Peyer's patch (tissue), 4 donors: ENCODE results near the gene GZF1.

Experiments
- POLR2A ChIP-seq, 2 donors: fragments of 450-650 bp; IDR thresholded peaks; one replicate each; pipeline ENCODE4 v1.5.1; 2017; ENCODE audit warnings: antibody characterized with exemption in 2 of 2, mild to moderate bottlenecking in 2 of 2, moderate library complexity in 2 of 2
- TF ChIP-seq, protein P1 (sequence below), 6 experiments: fragments of 450-650 bp in 4 of 6; fragments of 200-600 bp in 2 of 6; sonication (generic) in 1 of 6; IDR thresholded peaks; one replicate each; pipeline ENCODE4 v1.5.1; 2017 to 2019; ENCODE audit warnings: antibody characterized with exemption in 6 of 6, mild to moderate bottlenecking in 3 of 6, moderate library complexity in 1 of 6

DNA sequence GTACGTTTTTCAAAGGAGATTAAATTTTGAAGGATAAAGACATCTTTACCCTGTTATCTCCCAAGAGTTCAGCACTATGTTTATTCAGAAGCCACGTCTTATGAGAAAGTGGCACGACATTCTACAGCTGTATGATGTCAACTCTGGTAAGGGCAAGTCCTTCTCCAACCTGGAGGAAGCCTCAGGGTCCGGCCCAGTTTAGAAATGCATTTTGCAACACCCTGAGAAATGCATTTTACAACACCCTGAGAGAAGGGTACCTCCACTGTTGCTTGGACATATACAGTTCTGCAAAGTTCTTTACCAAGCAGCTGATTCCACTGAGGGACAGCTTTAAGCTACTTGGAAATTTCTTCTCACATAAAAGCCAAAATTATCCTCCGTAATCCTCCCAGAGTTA, 41.8 kb downstream of the GZF1 start:
- TF ChIP-seq, protein P1, sequence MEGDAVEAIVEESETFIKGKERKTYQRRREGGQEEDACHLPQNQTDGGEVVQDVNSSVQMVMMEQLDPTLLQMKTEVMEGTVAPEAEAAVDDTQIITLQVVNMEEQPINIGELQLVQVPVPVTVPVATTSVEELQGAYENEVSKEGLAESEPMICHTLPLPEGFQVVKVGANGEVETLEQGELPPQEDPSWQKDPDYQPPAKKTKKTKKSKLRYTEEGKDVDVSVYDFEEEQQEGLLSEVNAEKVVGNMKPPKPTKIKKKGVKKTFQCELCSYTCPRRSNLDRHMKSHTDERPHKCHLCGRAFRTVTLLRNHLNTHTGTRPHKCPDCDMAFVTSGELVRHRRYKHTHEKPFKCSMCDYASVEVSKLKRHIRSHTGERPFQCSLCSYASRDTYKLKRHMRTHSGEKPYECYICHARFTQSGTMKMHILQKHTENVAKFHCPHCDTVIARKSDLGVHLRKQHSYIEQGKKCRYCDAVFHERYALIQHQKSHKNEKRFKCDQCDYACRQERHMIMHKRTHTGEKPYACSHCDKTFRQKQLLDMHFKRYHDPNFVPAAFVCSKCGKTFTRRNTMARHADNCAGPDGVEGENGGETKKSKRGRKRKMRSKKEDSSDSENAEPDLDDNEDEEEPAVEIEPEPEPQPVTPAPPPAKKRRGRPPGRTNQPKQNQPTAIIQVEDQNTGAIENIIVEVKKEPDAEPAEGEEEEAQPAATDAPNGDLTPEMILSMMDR (IDR thresholded peaks at IDR 0.05) = no peak
- no peak for TF ChIP-seq POLR2A (IDR thresholded peaks at IDR 0.05)
